AG04449 (cell line): Measurements from ENCODE around the gene DNLZ.

Source experiments
- CTCF ChIA-PET: fragments of 350-600 bp; formaldehyde crosslinking; extraction: SDS; loops from one replicate; lab custom pipeline; 2021; ENCODE audit warnings: antibody characterized with exemption; lab: Yijun Ruan, JAX
- POLR2A ChIA-PET: fragments of 400-600, 350-600 bp; formaldehyde crosslinking; extraction: SDS; loops from one replicate; lab custom pipeline; 2020; ENCODE audit warnings: antibody characterized with exemption, inconsistent platforms; lab: Yijun Ruan, JAX
- DNase-seq: peaks from one replicate; pipeline ENCODE4 v3.0.0-alpha.2; 2010; ENCODE audit warnings: low read depth, low spot score
- H3K4me3 ChIP-seq: 2 replicates; pipeline ENCODE4 v1.5.1; 2011; ENCODE audit warnings: low read depth, mild to moderate bottlenecking, control low read depth, low read length
- CTCF ChIP-seq: IDR thresholded peaks from one replicate; pipeline ENCODE4 v1.5.1; 2011; ENCODE audit warnings: mild to moderate bottlenecking, moderate library complexity, low read length, control low read depth, inconsistent platforms; ENCODE audit not compliant: insufficient read depth; ENCODE audit errors: missing control alignments

The DNLZ gene

GRCh38 chr9:136397643-136398042 is 34.1 kb upstream of the DNLZ start:
- ChIA-PET POLR2A (no interaction called here), CTCF (interaction anchor here (1.1 to 9.7 kb wide), 4 partner anchors 10 to 85 kb away, joined by 4 to 142 read pairs (median 30); partner anchors contain the start of gene DNLZ)
- no peak overlapping the region for H3K4me3 ChIP-seq
- TF ChIP-seq CTCF: no peak
- DNase-seq: no peak

- TF ChIP-seq CTCF: no peak
- POLR2A ChIA-PET: interaction anchor here (0.9 kb wide), 1 partner anchor 12 kb away, joined by 3 read pairs; no protein-coding TSS in a partner anchor
- no peak overlapping the region for H3K4me3 ChIP-seq
- no peak for DNase-seq
- CTCF ChIA-PET: interaction anchor here (1.1 to 9.7 kb wide), 4 partner anchors 12 to 83 kb away, joined by 3 to 142 read pairs (median 28); partner anchors contain the start of gene DNLZ
These were observed 32.6 kb upstream of the DNLZ start for GRCh38 chr9:136396219-136396515.

- H3K4me3 ChIP-seq: no peak overlapping the region
- ChIA-PET POLR2A (interaction anchor here (0.9 kb wide), 1 partner anchor 13 kb away, joined by 3 read pairs; no protein-coding TSS in a partner anchor), CTCF (interaction anchor here (1.1 to 9.7 kb wide), 5 partner anchors 13 to 83 kb away, joined by 3 to 142 read pairs (median 5); partner anchors contain the start of gene DNLZ)
- DNase-seq: no peak
- TF ChIP-seq CTCF: no peak
These were observed 32.0 kb upstream of the DNLZ start for GRCh38 chr9:136395345-136396218.

GRCh38 chr9:136395020-136395340 is 31.4 kb upstream of the DNLZ start:
- ChIA-PET CTCF (interaction anchor here (1.3 kb wide), 1 partner anchor 71 kb away, joined by 5 read pairs; no protein-coding TSS in a partner anchor), POLR2A (no interaction called here)
- TF ChIP-seq CTCF: no peak
- H3K4me3 ChIP-seq: no peak overlapping the region
- no peak for DNase-seq

GRCh38 chr9:136394312-136395019 is 30.9 kb upstream of the DNLZ start:
- H3K4me3 ChIP-seq: no peak overlapping the region
- no peak for TF ChIP-seq CTCF
- CTCF ChIA-PET: interaction anchor here (1.3 to 1.5 kb wide), 2 partner anchors 71 to 82 kb away, joined by 5 read pairs; no protein-coding TSS in a partner anchor
- POLR2A ChIA-PET: no interaction called here
- no peak for DNase-seq

- POLR2A ChIA-PET: no interaction called here
- TF ChIP-seq CTCF: no peak
- DNase-seq: no peak
- CTCF ChIA-PET: interaction anchor here (1.5 to 3.2 kb wide), 4 partner anchors 8 to 81 kb away, joined by 5 to 26 read pairs (median 6); partner anchors contain the start of genes DNLZ and SNAPC4
- H3K4me3 ChIP-seq: no peak overlapping the region
These were observed 30.0 kb upstream of the DNLZ start for GRCh38 chr9:136393531-136393930.
